CD14-positive monocyte (primary cell): ENCODE results near the gene MRPL27. TPM values are rescaled to one million over a fixed set of nuclear protein-coding genes. Genes with fewer than 3 reads are reported as not detected.
A peak's percentile ranks its signal among the peaks of the same experiment; 100 is the strongest.

Experiments
- DNase-seq, 3 donors: peaks; one replicate each; pipeline ENCODE4 v3.0.0-alpha.2; 2011 to 2022
- H2AFZ ChIP-seq: 2 replicates; pipeline ENCODE4 v1.6.0; 2012; ENCODE audit warnings: mild to moderate bottlenecking, low read depth, low read length, inconsistent platforms; ENCODE audit not compliant: insufficient read depth, poor library complexity, severe bottlenecking
- H3K27ac ChIP-seq, 2 donors: 1 replicate in 1 of 2; 2 replicates in 1 of 2; pipeline ENCODE4 v1.5.1; 2012 to 2013; ENCODE audit warnings: low read length in 2 of 2, control low read depth in 1 of 2, inconsistent platforms in 1 of 2, low read depth in 1 of 2, mild to moderate bottlenecking in 1 of 2
- H3K27me3 ChIP-seq, 2 donors: one replicate each; pipeline versions ENCODE4 v1.6.0 to v1.6.1; 2011 to 2013; ENCODE audit warnings: low read length in 2 of 2; ENCODE audit not compliant: control insufficient read depth in 2 of 2, insufficient read depth in 2 of 2
- H3K36me3 ChIP-seq, 2 donors: replicated peaks in 1 of 2; 1 replicate in 1 of 2; 2 replicates in 1 of 2; pipeline versions ENCODE4 v1.5.1 to v1.6.1; 2012 to 2013; ENCODE audit warnings: low read length in 2 of 2, control low read depth in 1 of 2, inconsistent platforms in 1 of 2, mild to moderate bottlenecking in 1 of 2; ENCODE audit not compliant: insufficient read depth in 2 of 2, control insufficient read depth in 1 of 2
- H3K4me1 ChIP-seq, 2 donors: 1 replicate in 1 of 2; 2 replicates in 1 of 2; pipeline versions ENCODE4 v1.5.1 to v1.6.1; 2012 to 2013; ENCODE audit warnings: low read length in 2 of 2, control low read depth in 1 of 2, inconsistent platforms in 1 of 2, mild to moderate bottlenecking in 1 of 2, moderate library complexity in 1 of 2; ENCODE audit not compliant: insufficient read depth in 2 of 2, control insufficient read depth in 1 of 2
- H3K4me2 ChIP-seq: replicated peaks from 2 replicates; pipeline ENCODE3; 2012; ENCODE audit warnings: low read length, moderate library complexity, mild to moderate bottlenecking; ENCODE audit not compliant: poor library complexity, severe bottlenecking; ENCODE audit errors: extremely low read depth
- H3K4me3 ChIP-seq, 3 experiments: fragments of 200-600 bp in 1 of 3; sonication (generic) in 1 of 3; replicated peaks in 1 of 3; 1 replicate in 2 of 3; 2 replicates in 1 of 3; pipeline ENCODE4 v1.5.1; 2011 to 2013; ENCODE audit warnings: low read length in 3 of 3, mild to moderate bottlenecking in 3 of 3, control low read depth in 2 of 3, low read depth in 2 of 3, inconsistent platforms in 1 of 3, moderate library complexity in 1 of 3
- H3K79me2 ChIP-seq: 2 replicates; pipeline ENCODE4 v1.6.0; 2012; ENCODE audit warnings: mild to moderate bottlenecking, control low read depth, inconsistent platforms, low read length, moderate library complexity; ENCODE audit not compliant: insufficient read depth
- H3K9ac ChIP-seq: 2 replicates; pipeline ENCODE4 v1.6.0; 2017; ENCODE audit warnings: low read length, mild to moderate bottlenecking; ENCODE audit not compliant: insufficient read depth, poor library complexity, severe bottlenecking
- H3K9me3 ChIP-seq, 2 donors: replicated peaks in 1 of 2; 1 replicate in 1 of 2; 2 replicates in 1 of 2; pipeline versions ENCODE4 v1.5.1 to v1.6.1; 2012 to 2013; ENCODE audit warnings: low read length in 2 of 2, control low read depth in 1 of 2; ENCODE audit not compliant: control insufficient read depth in 1 of 2, insufficient read depth in 1 of 2
- H4K20me1 ChIP-seq: 2 replicates; pipeline ENCODE4 v1.6.0; 2012; ENCODE audit warnings: mild to moderate bottlenecking, low read length, control low read depth, moderate library complexity; ENCODE audit not compliant: insufficient read depth
- H3K27ac Mint-ChIP-seq, 7 donors: one replicate each; pipeline ENCODE4 v1.8.0; 2020; ENCODE audit warnings: mild to moderate bottlenecking in 7 of 7, mixed read lengths in 7 of 7, moderate library complexity in 6 of 7, inconsistent platforms in 2 of 7
- H3K27me3 Mint-ChIP-seq, 3 donors: one replicate each; pipeline ENCODE4 v1.8.0; 2021 to 2022; ENCODE audit warnings: low read depth in 3 of 3, mild to moderate bottlenecking in 3 of 3, mixed read lengths in 3 of 3, moderate library complexity in 3 of 3, inconsistent platforms in 1 of 3
- H3K36me3 Mint-ChIP-seq, 2 donors: one replicate each; pipeline ENCODE4 v1.8.0; 2020; ENCODE audit warnings: mixed read lengths in 2 of 2, inconsistent platforms in 1 of 2, mild to moderate bottlenecking in 1 of 2
- H3K4me1 Mint-ChIP-seq: one replicate; pipeline ENCODE4 v1.8.0; 2020; ENCODE audit warnings: mild to moderate bottlenecking, mixed read lengths
- H3K4me3 Mint-ChIP-seq, 2 donors: one replicate each; pipeline ENCODE4 v1.8.0; 2020; ENCODE audit warnings: mild to moderate bottlenecking in 2 of 2, mixed read lengths in 2 of 2, moderate library complexity in 1 of 2
- H3K9me3 Mint-ChIP-seq, 7 donors: one replicate each; pipeline ENCODE4 v1.8.0; 2020 to 2022; ENCODE audit warnings: mixed read lengths in 7 of 7, mild to moderate bottlenecking in 6 of 7, moderate library complexity in 6 of 7, inconsistent platforms in 2 of 7
- CTCF ChIP-seq: fragments of 200-600 bp; IDR thresholded peaks from one replicate; pipeline ENCODE4 v1.8.0; 2022; ENCODE audit warnings: antibody characterized with exemption, mild to moderate bottlenecking
- WGBS: methylation state at CpG from one replicate; pipeline ENCODE4 v1.1.5; 2013; ENCODE audit warnings: missing lambda C conversion rate; ENCODE audit not compliant: insufficient coverage; 5-methylcytosine and 5-hydroxymethylcytosine counted together
- intact Hi-C, 2 donors: fragments of 100-400 bp; cut with micrococcal nuclease; formaldehyde crosslinking; loops; one replicate each; pipeline versions ENCODE4 v1.15.0 to v1.15.1; 2023
- polyA plus RNA-seq, 3 donors: library from polyadenylated mRNA; depleted of rRNA in 1 of 3; unstranded in 2 of 3; stranded (reverse) in 1 of 3; fragments of 300-500 nt in 2 of 3; fragments of >200 nt in 1 of 3; fragmentation: Illumina TruSeq in 2 of 3; gene quantifications; 1 replicate in 2 of 3; 2 replicates in 1 of 3; pipeline ENCODE4 v1.2.3, GENCODE V29; 2012 to 2021

The MRPL27 gene
- polyA plus RNA-seq, 3 donors: 33.2 to 82.3 (median 75.3) TPM

- H3K4me2 ChIP-seq: peak overlapping the region; percentile 70
- no peaks in the 10 kb centered on the region for H3K9me3 ChIP-seq
- H4K20me1 ChIP-seq: peaks cover 18% of the 10 kb centered on the region
- H3K27me3 Mint-ChIP-seq: peaks cover 0 to 1% (median 0%) of the 10 kb centered on the region in 3 donors
- no peak overlapping the region for H3K9ac ChIP-seq
- H3K4me1 Mint-ChIP-seq: peaks cover 21% of the 10 kb centered on the region
- peaks cover 17 to 27% of the 10 kb centered on the region in 2 donors for H3K36me3 ChIP-seq
- peaks cover 37% of the 10 kb centered on the region for H3K79me2 ChIP-seq
- no peaks in the 10 kb centered on the region for H3K9me3 Mint-ChIP-seq
- H3K27ac ChIP-seq: peak overlapping the region in 1 of 2 donors; percentile 98
- no peaks in the 10 kb centered on the region for H3K27me3 ChIP-seq
- H3K4me1 ChIP-seq: peaks cover 16 to 22% of the 10 kb centered on the region in 2 donors
- no peak for DNase-seq
- intact Hi-C loops: loop anchor here in 1 of 2 donors (2.0 kb wide), 1 partner anchor 23 kb away; the partner anchor contains the start of gene LRRC59
- no peak for TF ChIP-seq CTCF
- no peak overlapping the region for H3K27ac Mint-ChIP-seq
- H3K4me3 ChIP-seq: peak overlapping the region in 1 of 3 experiments; percentile 87
- no peak overlapping the region for H3K4me3 Mint-ChIP-seq
- WGBS: no CpG with 5 or more reads among the region's 2 CpGs
- peaks cover 29 to 33% of the 10 kb centered on the region in 2 donors for H3K36me3 Mint-ChIP-seq
- peak overlapping the region; percentile 85 for H2AFZ ChIP-seq
Observed at GRCh38 chr17:50373705-50374104, 721 bp upstream of the MRPL27 start.

GRCh38 chr17:50372222-50372757 is 694 bp downstream of the MRPL27 start:
- H3K79me2 ChIP-seq: peaks cover 37% of the 10 kb centered on the region

More at GRCh38 chr17:50372222-50372757, 694 bp downstream of the MRPL27 start:
- Histone ChIP-seq H3K4me2 (peak overlapping the region; percentile 70), H3K4me3 (peak overlapping the region; percentile 61 to 89 (median 87)), H3K9ac (peak overlapping the region; percentile 89), H3K9me3 (no peaks in the 10 kb centered on the region), H3K4me1 (peaks cover 16 to 22% of the 10 kb centered on the region in 2 donors), H3K27ac (peak overlapping the region; percentile 87 to 98), H3K27me3 (no peaks in the 10 kb centered on the region), H2AFZ (peak overlapping the region; percentile 85), H4K20me1 (peaks cover 20% of the 10 kb centered on the region), H3K36me3 (peaks cover 31 to 37% of the 10 kb centered on the region in 2 donors)
- H3K27ac Mint-ChIP-seq: peak overlapping the region; percentile 97 to 100 (median 100)
- peak overlapping the region; percentile 99 to 100 for H3K4me3 Mint-ChIP-seq
- 9% methylated on average over 9 of the region's 14 CpGs for WGBS
- no peak for DNase-seq
- H3K36me3 Mint-ChIP-seq: peaks cover 39 to 45% of the 10 kb centered on the region in 2 donors
- peaks cover 20% of the 10 kb centered on the region for H3K4me1 Mint-ChIP-seq
- no peaks in the 10 kb centered on the region for H3K27me3 Mint-ChIP-seq
- intact Hi-C loops: loop anchor here in 1 of 2 donors (2.0 kb wide), 1 partner anchor 25 kb away; the partner anchor contains the start of gene LRRC59
- no peaks in the 10 kb centered on the region for H3K9me3 Mint-ChIP-seq
- no peak for TF ChIP-seq CTCF
